Caco-2 (cell line): Measurements from ENCODE around the gene SLC5A11. TPM values are rescaled to one million over a fixed set of nuclear protein-coding genes. Genes with fewer than 3 reads are reported as not detected.

ENCODE experiments used
- Bru-seq: library from RNA; stranded (reverse); fragments of 400-500 nt; gene quantifications from one replicate; lab custom pipeline; 2021; lab: Mats Ljungman, UMichigan
- BruChase-seq, 2 experiments: library from RNA; stranded (reverse); fragments of 400-500 nt; gene quantifications; one replicate each; lab custom pipeline; 2021; lab: Mats Ljungman, UMichigan
- BruUV-seq: library from RNA; stranded (reverse); fragments of 400-500 nt; replicated peaks from 2 replicates; lab custom pipeline; 2021; lab: Mats Ljungman, UMichigan
- CTCF ChIA-PET: fragments of 300-600 bp; sonication (Branson Sonifier 250); formaldehyde crosslinking; loops from one replicate; lab custom pipeline; 2022; ENCODE audit warnings: antibody characterized with exemption; lab: Charles Lee
- POLR2A ChIA-PET: fragments of 300-600 bp; sonication (Branson Sonifier 250); formaldehyde crosslinking; loops from one replicate; lab custom pipeline; 2022; ENCODE audit warnings: antibody characterized with exemption; lab: Charles Lee
- DNase-seq, 2 experiments: peaks; one replicate each; pipeline versions ENCODE4 v3.0.0 to v3.0.0-alpha.2; 2020 to 2022
- H3K27me3 ChIP-seq: replicated peaks from 2 replicates; pipeline ENCODE4 v1.6.0; 2011; ENCODE audit warnings: low read length; ENCODE audit not compliant: control insufficient read depth, insufficient read depth
- H3K36me3 ChIP-seq: 2 replicates; pipeline ENCODE4 v1.5.1; 2011; ENCODE audit warnings: low read length; ENCODE audit not compliant: control insufficient read depth, insufficient read depth
- H3K4me1 ChIP-seq: fragments of 250-450 bp; sonication (Bioruptor Pico); 2 replicates; pipeline ENCODE4 v1.5.1; 2020; ENCODE audit warnings: mild to moderate bottlenecking
- H3K4me3 ChIP-seq: 2 replicates; pipeline ENCODE4 v1.5.1; 2011; ENCODE audit warnings: low read depth, mild to moderate bottlenecking, control low read depth, low read length
- H3K9me3 ChIP-seq: fragments of 250-450 bp; sonication (Bioruptor Pico); 2 replicates; pipeline ENCODE4 v1.5.1; 2020; ENCODE audit warnings: mild to moderate bottlenecking, moderate library complexity
- H3K27ac Mint-ChIP-seq: one replicate; pipeline ENCODE4 v1.8.0; 2022; ENCODE audit warnings: mixed read lengths; ENCODE audit not compliant: unreplicated experiment
- H3K27me3 Mint-ChIP-seq: one replicate; pipeline ENCODE4 v1.8.0; 2022; ENCODE audit warnings: mixed read lengths; ENCODE audit not compliant: insufficient read depth, unreplicated experiment
- H3K36me3 Mint-ChIP-seq: one replicate; pipeline ENCODE4 v1.8.0; 2022; ENCODE audit warnings: mild to moderate bottlenecking, mixed read lengths; ENCODE audit not compliant: insufficient read depth, unreplicated experiment
- H3K4me1 Mint-ChIP-seq: one replicate; pipeline ENCODE4 v1.8.0; 2022; ENCODE audit warnings: low read depth, mixed read lengths; ENCODE audit not compliant: unreplicated experiment
- H3K4me3 Mint-ChIP-seq: one replicate; pipeline ENCODE4 v1.8.0; 2022; ENCODE audit warnings: mild to moderate bottlenecking, moderate library complexity, mixed read lengths; ENCODE audit not compliant: unreplicated experiment
- H3K9me3 Mint-ChIP-seq: one replicate; pipeline ENCODE4 v1.8.0; 2022; ENCODE audit warnings: mixed read lengths; ENCODE audit not compliant: unreplicated experiment
- CTCF ChIP-seq, 2 experiments: fragments of 200-600 bp in 1 of 2; IDR thresholded peaks; 1 replicate in 1 of 2; 2 replicates in 1 of 2; pipeline versions ENCODE4 v1.5.1 to v1.8.0; 2011 to 2022; ENCODE audit warnings: antibody characterized with exemption in 1 of 2, control low read depth in 1 of 2, inconsistent platforms in 1 of 2, low read depth in 1 of 2, low read length in 1 of 2, mild to moderate bottlenecking in 1 of 2, moderate library complexity in 1 of 2; ENCODE audit not compliant: insufficient read depth in 1 of 2, severe bottlenecking in 1 of 2, unreplicated experiment in 1 of 2
- intact Hi-C: fragments of 100-400 bp; cut with micrococcal nuclease; formaldehyde crosslinking; loops from one replicate; pipeline ENCODE4 v1.10.0; 2022; ENCODE audit not compliant: unreplicated experiment
- long read RNA-seq: library from polyadenylated mRNA; stranded (forward); transcript quantifications from one replicate; pipeline ENCODE4 v2.0.0, GENCODE V29; 2022
- total RNA-seq: library from RNA; stranded (reverse); gene quantifications from 2 replicates; pipeline ENCODE4 v1.2.3, GENCODE V29; 2022

Gene SLC5A11
- total RNA-seq (0.77 and 0.95 TPM in 2 replicates), Bru-seq, nascent RNA (percentile 27 among the genes with signal in this experiment), BruChase-seq, experiment 1, labeled RNA remaining after a 2-hour chase (percentile 33 among the genes with signal in this experiment), BruChase-seq, experiment 2, labeled RNA remaining after a 6-hour chase (percentile 37 among the genes with signal in this experiment)
- long read RNA-seq: 0 reads

- Mint-ChIP-seq H3K36me3 (peaks cover 13% of the 10 kb centered on the region), H3K27ac (peak within 1 kb of the TSS; percentile 100), H3K27me3 (no peaks in the 10 kb centered on the region), H3K4me1 (peaks cover 29% of the 10 kb centered on the region), H3K4me3 (no peak within 1 kb of the TSS), H3K9me3 (no peaks in the 10 kb centered on the region)
- Histone ChIP-seq H3K27me3 (no peaks in the 10 kb centered on the region), H3K4me1 (peaks cover 34% of the 10 kb centered on the region), H3K36me3 (no peaks in the 10 kb centered on the region), H3K9me3 (no peaks in the 10 kb centered on the region), H3K4me3 (peak within 1 kb of the TSS; percentile 21; the same call in 1 of the 2 replicates)
- ChIA-PET CTCF (no interaction called here), POLR2A (no interaction called here)
- no peak for DNase-seq
- no TSS peak for BruUV-seq
- TF ChIP-seq CTCF (IDR thresholded peaks at IDR 0.05; ENCODE audit: insufficient read depth in 1 of 2, low read depth in 1 of 2, low read length in 1 of 2, severe bottlenecking in 1 of 2, unreplicated experiment in 1 of 2): no peak
- intact Hi-C loops: no loop called here
These were observed at the start of gene SLC5A11 for GRCh38 chr16:24845726-24846547. TSS of gene SLC5A11 (plus strand) at chr16:24845963. CDS start at chr16:24858644, 12,681 bp downstream.

GRCh38 chr16:24800586-24800985, 45.2 kb upstream of the SLC5A11 start:
- DNase-seq: peak; percentile 19 to 46
- CTCF ChIA-PET: interaction anchor here (0.6 kb wide), 1 partner anchor 260 kb away, joined by 8 read pairs; no protein-coding TSS in a partner anchor
- no peaks in the 10 kb centered on the region for H3K27me3 Mint-ChIP-seq
- peaks cover 6% of the 10 kb centered on the region; the same call in 1 of the 2 replicates for H3K4me1 ChIP-seq
- peak in 1 of 2 experiments; percentile 18 for TF ChIP-seq CTCF (IDR thresholded peaks at IDR 0.05; ENCODE audit: insufficient read depth in 1 of 2, low read depth in 1 of 2, low read length in 1 of 2, severe bottlenecking in 1 of 2, unreplicated experiment in 1 of 2)
- intact Hi-C loops: loop anchor here (5.0 to 10.0 kb wide), 2 partner anchors 216 to 283 kb away; no protein-coding TSS in a partner anchor
- peak overlapping the region; percentile 37 for H3K27ac Mint-ChIP-seq
- H3K4me1 Mint-ChIP-seq: peaks cover 30% of the 10 kb centered on the region
- H3K36me3 Mint-ChIP-seq: peaks cover 94% of the 10 kb centered on the region
- no peaks in the 10 kb centered on the region for H3K9me3 Mint-ChIP-seq
- no TSS peak for BruUV-seq
- POLR2A ChIA-PET: no interaction called here
- no peaks in the 10 kb centered on the region for H3K27me3 ChIP-seq
- no peaks in the 10 kb centered on the region for H3K9me3 ChIP-seq
- H3K4me3 Mint-ChIP-seq: peak overlapping the region; percentile 14
- no peak overlapping the region for H3K4me3 ChIP-seq
- peaks cover 2% of the 10 kb centered on the region for H3K36me3 ChIP-seq

GRCh38 chr16:24801761-24802302, 43.9 kb upstream of the SLC5A11 start:
- H3K36me3 ChIP-seq: peaks cover 2% of the 10 kb centered on the region
- peak in 1 of 2 experiments; percentile 17 for DNase-seq
- H3K36me3 Mint-ChIP-seq: peaks cover 94% of the 10 kb centered on the region
- peaks cover 30% of the 10 kb centered on the region for H3K4me1 Mint-ChIP-seq
- BruUV-seq: no TSS peak
- peak overlapping the region; percentile 16 for H3K4me3 Mint-ChIP-seq
- no peak overlapping the region for H3K4me3 ChIP-seq
- intact Hi-C loops: loop anchor here (5.0 to 10.0 kb wide), 2 partner anchors 217 to 285 kb away; no protein-coding TSS in a partner anchor
- H3K4me1 ChIP-seq: peaks cover 6% of the 10 kb centered on the region; the same call in 1 of the 2 replicates
- no peaks in the 10 kb centered on the region for H3K9me3 Mint-ChIP-seq
- no peak for TF ChIP-seq CTCF (IDR thresholded peaks at IDR 0.05; ENCODE audit: insufficient read depth in 1 of 2, low read depth in 1 of 2, low read length in 1 of 2, severe bottlenecking in 1 of 2, unreplicated experiment in 1 of 2)
- H3K27me3 Mint-ChIP-seq: no peaks in the 10 kb centered on the region
- H3K27me3 ChIP-seq: no peaks in the 10 kb centered on the region
- ChIA-PET CTCF (no interaction called here), POLR2A (no interaction called here)
- H3K27ac Mint-ChIP-seq: peak overlapping the region; percentile 37
- H3K9me3 ChIP-seq: no peaks in the 10 kb centered on the region
